Right lobe of liver (tissue), 4 donors: ENCODE results near the gene FER1L5.

Experiments
- POLR2A ChIP-seq: fragments of 450-650 bp; IDR thresholded peaks from one replicate; pipeline ENCODE4 v1.6.1; 2017; ENCODE audit warnings: antibody characterized with exemption, mild to moderate bottlenecking
- TF ChIP-seq, protein P1 (sequence below), 4 donors: fragments of 200-600 bp in 3 of 4; fragments of 450-650 bp in 1 of 4; IDR thresholded peaks; one replicate each; pipeline versions ENCODE4 v1.5.1 to v1.8.0; 2016 to 2022; ENCODE audit warnings: antibody characterized with exemption in 4 of 4, mild to moderate bottlenecking in 2 of 4
- donor health status: DM: no; HTN: no; CAD: no.
- donor health status: DM: no; HTN: no; CAD: no.
- donor health status: DM: no; HTN: yes; CAD: no.

DNA sequence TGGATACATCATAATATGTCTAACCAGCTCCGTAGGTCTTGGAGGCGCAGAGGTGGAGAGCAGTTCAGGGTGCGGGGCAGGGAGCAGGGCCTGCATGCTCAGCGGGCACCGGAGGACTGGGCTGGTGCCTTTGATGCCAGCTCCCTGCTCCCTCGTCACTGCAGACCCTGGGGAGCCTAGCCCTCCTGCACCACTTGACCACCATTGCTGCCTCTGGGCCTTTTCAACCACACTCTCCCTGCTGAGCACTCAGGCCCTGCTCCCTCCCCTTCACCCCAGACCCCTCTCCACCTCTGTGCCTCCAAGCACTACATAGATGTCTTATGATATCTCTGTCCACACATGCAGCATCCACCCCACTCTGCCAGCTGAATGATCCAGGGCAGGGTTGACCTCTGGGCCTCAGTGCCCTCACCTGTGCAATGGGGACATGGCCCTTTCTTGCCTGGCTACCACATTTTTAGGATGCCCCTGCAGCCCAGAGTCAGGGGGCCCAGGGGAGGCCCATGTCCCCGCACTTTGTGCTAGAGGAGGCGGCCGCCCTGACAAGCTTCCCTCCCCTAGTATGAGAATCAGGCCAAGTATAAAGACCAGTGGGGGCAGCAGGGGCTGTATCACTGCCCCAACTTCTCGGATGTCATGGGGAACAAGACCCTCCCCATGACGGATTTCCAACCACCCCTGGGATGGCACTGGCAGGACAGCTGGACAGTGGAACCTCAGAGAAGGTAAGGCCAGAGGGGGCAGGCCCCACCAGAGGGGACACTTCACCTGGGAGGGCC lies 46.3 kb downstream of the FER1L5 start:
- TF ChIP-seq, protein P1, sequence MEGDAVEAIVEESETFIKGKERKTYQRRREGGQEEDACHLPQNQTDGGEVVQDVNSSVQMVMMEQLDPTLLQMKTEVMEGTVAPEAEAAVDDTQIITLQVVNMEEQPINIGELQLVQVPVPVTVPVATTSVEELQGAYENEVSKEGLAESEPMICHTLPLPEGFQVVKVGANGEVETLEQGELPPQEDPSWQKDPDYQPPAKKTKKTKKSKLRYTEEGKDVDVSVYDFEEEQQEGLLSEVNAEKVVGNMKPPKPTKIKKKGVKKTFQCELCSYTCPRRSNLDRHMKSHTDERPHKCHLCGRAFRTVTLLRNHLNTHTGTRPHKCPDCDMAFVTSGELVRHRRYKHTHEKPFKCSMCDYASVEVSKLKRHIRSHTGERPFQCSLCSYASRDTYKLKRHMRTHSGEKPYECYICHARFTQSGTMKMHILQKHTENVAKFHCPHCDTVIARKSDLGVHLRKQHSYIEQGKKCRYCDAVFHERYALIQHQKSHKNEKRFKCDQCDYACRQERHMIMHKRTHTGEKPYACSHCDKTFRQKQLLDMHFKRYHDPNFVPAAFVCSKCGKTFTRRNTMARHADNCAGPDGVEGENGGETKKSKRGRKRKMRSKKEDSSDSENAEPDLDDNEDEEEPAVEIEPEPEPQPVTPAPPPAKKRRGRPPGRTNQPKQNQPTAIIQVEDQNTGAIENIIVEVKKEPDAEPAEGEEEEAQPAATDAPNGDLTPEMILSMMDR (IDR thresholded peaks at IDR 0.05), result no peak
- no peak for TF ChIP-seq POLR2A
